HCT116 (cell line): ENCODE data around the gene ADGRG4. TPM values are rescaled to one million over a fixed set of nuclear protein-coding genes. Genes with fewer than 3 reads are reported as not detected.

ENCODE experiments used
- ATAC-seq: fragments of 200-7000 bp; cut with Tn5 transposase; 2 replicates; pipeline ENCODE4 v1.9.1; 2020; ENCODE audit warnings: mild to moderate bottlenecking, moderate library complexity
- BruUV-seq: library from RNA; stranded (reverse); fragments of 400-500 nt; replicated peaks from 2 replicates; lab custom pipeline; 2021; lab: Mats Ljungman, UMichigan
- CTCF ChIA-PET: fragments of 300-600 bp; sonication (Branson Sonifier 250); formaldehyde crosslinking; loops from one replicate; lab custom pipeline; 2021; ENCODE audit warnings: antibody characterized with exemption; lab: Charles Lee
- POLR2A ChIA-PET: fragments of 300-600, 350-600 bp; sonication (Branson Sonifier 250); formaldehyde crosslinking; loops from one replicate; lab custom pipeline; 2021; ENCODE audit warnings: antibody characterized with exemption; lab: Charles Lee
- RAD21 ChIA-PET, 2 experiments: fragments of 300-600 bp; sonication (Branson Sonifier 250); formaldehyde crosslinking; loops; one replicate each; lab custom pipeline; 2023; ENCODE audit warnings: low total read pairs in 2 of 2; ENCODE audit not compliant: uncharacterized antibody in 2 of 2, unreplicated experiment in 2 of 2, low non-redundant PET in 1 of 2; lab: Charles Lee
- DNase-seq: peaks from one replicate; pipeline ENCODE4 v3.0.0-alpha.2; 2010; ENCODE audit warnings: low read depth, low spot score
- H2AFZ ChIP-seq: fragments of 200-600 bp; shearing (Covaris generic), sonication (generic); 2 replicates; pipeline ENCODE4 v1.6.1; 2017; ENCODE audit warnings: low read depth, mixed run types, mixed read lengths, antibody characterized with exemption, low read length; ENCODE audit not compliant: poor library complexity, severe bottlenecking
- H3K27ac ChIP-seq: 2 replicates; pipeline ENCODE4 v1.5.1; 2012; ENCODE audit warnings: low read depth, low read length
- H3K27me3 ChIP-seq: fragments of 200-600 bp; sonication (generic); 2 replicates; pipeline ENCODE4 v1.6.1; 2016; ENCODE audit warnings: mixed run types, low read length, mixed read lengths; ENCODE audit not compliant: insufficient read depth
- H3K36me3 ChIP-seq, 2 experiments: fragments of 200-500 bp in 1 of 2; fragments of 200-600 bp in 1 of 2; sonication (Bioruptor generic) in 1 of 2; sonication (generic) in 1 of 2; 2 replicates each; pipeline versions ENCODE4 v1.5.1 to v1.6.1; 2014 to 2016; ENCODE audit warnings: low read length in 2 of 2, inconsistent platforms in 1 of 2, mixed read lengths in 1 of 2, mixed run types in 1 of 2; ENCODE audit not compliant: insufficient read depth in 2 of 2, control insufficient read depth in 1 of 2
- H3K4me1 ChIP-seq, 2 experiments: fragments of 200-600 bp in 1 of 2; sonication (generic) in 1 of 2; 2 replicates each; pipeline versions ENCODE4 v1.5.1 to v1.6.1; 2012 to 2017; ENCODE audit warnings: low read length in 2 of 2, inconsistent platforms in 1 of 2, mild to moderate bottlenecking in 1 of 2, mixed read lengths in 1 of 2, mixed run types in 1 of 2, moderate library complexity in 1 of 2; ENCODE audit not compliant: insufficient read depth in 2 of 2, control insufficient read depth in 1 of 2
- H3K4me2 ChIP-seq: fragments of 200-600 bp; sonication (generic); 2 replicates; pipeline ENCODE4 v1.6.1; 2017; ENCODE audit warnings: mixed run types, low read length, mixed read lengths
- H3K4me3 ChIP-seq, 2 experiments: fragments of 200-600 bp in 1 of 2; sonication (generic) in 1 of 2; replicated peaks in 1 of 2; 2 replicates each; pipeline ENCODE4 v1.5.1; 2011 to 2016; ENCODE audit warnings: low read length in 2 of 2, control low read depth in 1 of 2, low read depth in 1 of 2, mild to moderate bottlenecking in 1 of 2, mixed read lengths in 1 of 2, mixed run types in 1 of 2
- H3K79me2 ChIP-seq: fragments of 200-600 bp; sonication (generic); 2 replicates; pipeline ENCODE4 v1.6.1; 2017; ENCODE audit warnings: mild to moderate bottlenecking, mixed run types, low read length, moderate library complexity, mixed read lengths; ENCODE audit not compliant: insufficient read depth
- H3K9ac ChIP-seq: fragments of 200-600 bp; sonication (generic); 2 replicates; pipeline ENCODE4 v1.6.1; 2016; ENCODE audit warnings: low read length, mixed read lengths
- H3K9me2 ChIP-seq: fragments of 200-600 bp; sonication (generic), shearing (Covaris generic); 2 replicates; pipeline ENCODE4 v1.6.1; 2017; ENCODE audit warnings: mixed run types, mild to moderate bottlenecking, moderate library complexity; ENCODE audit not compliant: insufficient read depth
- H3K9me3 ChIP-seq, 2 experiments: fragments of 200-500 bp in 1 of 2; fragments of 200-600 bp in 1 of 2; sonication (Bioruptor generic) in 1 of 2; sonication (generic) in 1 of 2; 2 replicates each; pipeline ENCODE4 v1.6.1; 2014 to 2017; ENCODE audit warnings: low read length in 2 of 2, mixed read lengths in 2 of 2, inconsistent platforms in 1 of 2, low read depth in 1 of 2, mild to moderate bottlenecking in 1 of 2, mixed run types in 1 of 2, moderate library complexity in 1 of 2; ENCODE audit not compliant: control insufficient read depth in 1 of 2, insufficient read depth in 1 of 2
- H4K20me1 ChIP-seq: fragments of 200-600 bp; sonication (generic), shearing (Covaris generic); 2 replicates; pipeline ENCODE4 v1.6.1; 2017; ENCODE audit warnings: mixed run types, mild to moderate bottlenecking, moderate library complexity; ENCODE audit not compliant: insufficient read depth
- EZH2 ChIP-seq: fragments of 200-600 bp; sonication (generic); IDR thresholded peaks from 2 replicates; pipeline ENCODE4 v1.6.1; 2017; ENCODE audit warnings: antibody characterized with exemption, mixed run types
- JUND ChIP-seq: IDR thresholded peaks from 2 replicates; pipeline ENCODE4 v1.6.1; 2012
- MAX ChIP-seq: IDR thresholded peaks from 2 replicates; pipeline ENCODE4 v1.6.1; 2012
- POLR2A ChIP-seq: IDR thresholded peaks from 2 replicates; pipeline ENCODE4 v1.7.0; 2011; ENCODE audit warnings: borderline replicate concordance; ENCODE audit not compliant: insufficient read depth, insufficient read length; ENCODE audit errors: extremely low read depth
- RAD21 ChIP-seq: IDR thresholded peaks from 2 replicates; pipeline ENCODE4 v1.6.1; 2012; ENCODE audit warnings: low read depth, mild to moderate bottlenecking
- SIN3A ChIP-seq: IDR thresholded peaks from 2 replicates; pipeline ENCODE4 v1.6.1; 2012; ENCODE audit warnings: low read depth
- SRF ChIP-seq: IDR thresholded peaks from 2 replicates; pipeline ENCODE4 v1.6.1; 2012; ENCODE audit warnings: low read depth
- TCF7L2 ChIP-seq: IDR thresholded peaks from 2 replicates; pipeline ENCODE4 v1.7.0; 2011; ENCODE audit warnings: borderline replicate concordance, inconsistent platforms; ENCODE audit not compliant: insufficient read depth, insufficient read length; ENCODE audit errors: extremely low read depth
- ZFX ChIP-seq: fragments of 450-650 bp; IDR thresholded peaks from 2 replicates; pipeline ENCODE4 v1.6.1; 2017
- intact Hi-C: fragments of 100-400 bp; cut with micrococcal nuclease; formaldehyde crosslinking; loops from 2 replicates; pipeline ENCODE4 v1.10.0; 2022
- total RNA-seq: library from RNA; stranded (reverse); gene quantifications from one replicate; pipeline ENCODE4 v1.2.1, GENCODE V29; 2021; ENCODE audit not compliant: unreplicated experiment
- TF ChIP-seq, protein P1 (sequence below): IDR thresholded peaks from 2 replicates; pipeline ENCODE4 v1.6.1; 2011; ENCODE audit warnings: mild to moderate bottlenecking, low read length, moderate library complexity; ENCODE audit not compliant: insufficient replicate concordance; ENCODE audit errors: extremely low read depth
- TF ChIP-seq, protein P2 (sequence below): IDR thresholded peaks from 2 replicates; pipeline ENCODE4 v1.6.1; 2012; ENCODE audit warnings: low read depth

Gene ADGRG4
- total RNA-seq, 1 experiment from 2014 or later = not detected

- no TSS peak for BruUV-seq
- H3K9me3 ChIP-seq = no peaks in the 10 kb centered on the region
- no peak overlapping the region for H3K4me2 ChIP-seq
- H4K20me1 ChIP-seq = no peaks in the 10 kb centered on the region
- no peaks in the 10 kb centered on the region for H3K27me3 ChIP-seq
- intact Hi-C loops = loop anchor here (10.0 kb wide), 1 partner anchor 235 kb away; the partner anchor contains the start of gene HTATSF1
- no peak overlapping the region for H3K9ac ChIP-seq
- POLR2A ChIA-PET = no interaction called here
- no peak overlapping the region for H3K4me3 ChIP-seq
- DNase-seq = no peak
- no peaks in the 10 kb centered on the region for H3K9me2 ChIP-seq
- no peak for ATAC-seq
- H3K27ac ChIP-seq = no peak overlapping the region
- H3K79me2 ChIP-seq = no peaks in the 10 kb centered on the region
- H2AFZ ChIP-seq = no peak overlapping the region
- no peaks in the 10 kb centered on the region for H3K4me1 ChIP-seq
- CTCF ChIA-PET = no interaction called here
- TF ChIP-seq MAX = no peak
- no peak for TF ChIP-seq JUND
- TF ChIP-seq SIN3A = no peak
- no peak for TF ChIP-seq POLR2A
- TF ChIP-seq SRF = no peak
- no peak for TF ChIP-seq EZH2
- TF ChIP-seq RAD21 = no peak
- TF ChIP-seq, protein P1, sequence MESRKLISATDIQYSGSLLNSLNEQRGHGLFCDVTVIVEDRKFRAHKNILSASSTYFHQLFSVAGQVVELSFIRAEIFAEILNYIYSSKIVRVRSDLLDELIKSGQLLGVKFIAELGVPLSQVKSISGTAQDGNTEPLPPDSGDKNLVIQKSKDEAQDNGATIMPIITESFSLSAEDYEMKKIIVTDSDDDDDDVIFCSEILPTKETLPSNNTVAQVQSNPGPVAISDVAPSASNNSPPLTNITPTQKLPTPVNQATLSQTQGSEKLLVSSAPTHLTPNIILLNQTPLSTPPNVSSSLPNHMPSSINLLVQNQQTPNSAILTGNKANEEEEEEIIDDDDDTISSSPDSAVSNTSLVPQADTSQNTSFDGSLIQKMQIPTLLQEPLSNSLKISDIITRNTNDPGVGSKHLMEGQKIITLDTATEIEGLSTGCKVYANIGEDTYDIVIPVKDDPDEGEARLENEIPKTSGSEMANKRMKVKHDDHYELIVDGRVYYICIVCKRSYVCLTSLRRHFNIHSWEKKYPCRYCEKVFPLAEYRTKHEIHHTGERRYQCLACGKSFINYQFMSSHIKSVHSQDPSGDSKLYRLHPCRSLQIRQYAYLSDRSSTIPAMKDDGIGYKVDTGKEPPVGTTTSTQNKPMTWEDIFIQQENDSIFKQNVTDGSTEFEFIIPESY = no peak
- TF ChIP-seq ZFX = no peak
- RAD21 ChIA-PET = no interaction called here
- H3K36me3 ChIP-seq = no peaks in the 10 kb centered on the region
Observed at GRCh38 chrX:136259543-136259942, 41.2 kb upstream of the ADGRG4 start.

DNA sequence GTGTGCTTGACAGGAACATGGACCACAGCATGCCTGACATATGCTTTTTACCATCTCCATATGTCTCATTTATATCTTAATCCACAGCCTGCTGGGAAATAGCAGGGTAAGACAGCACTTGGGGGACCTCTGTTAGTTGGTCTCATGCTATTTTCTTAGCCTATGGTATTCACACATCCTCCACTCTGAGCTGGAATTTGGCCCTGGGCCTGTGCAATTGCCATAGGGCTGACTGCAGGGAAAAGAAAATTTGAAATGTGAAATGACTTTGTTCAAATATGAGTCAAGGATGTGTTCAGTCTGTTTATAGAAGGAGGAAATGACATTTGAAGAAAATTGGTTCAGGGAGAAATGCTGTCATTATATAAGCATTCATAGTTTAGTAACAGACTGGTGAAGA lies 40.0 kb upstream of the ADGRG4 start:
- H3K4me1 ChIP-seq = peaks cover 0 to 1% of the 10 kb centered on the region in 2 experiments; a peak in 1 of 4 replicates
- H3K9me2 ChIP-seq = no peaks in the 10 kb centered on the region
- H2AFZ ChIP-seq = no peak overlapping the region
- H3K9ac ChIP-seq = no peak overlapping the region
- H3K79me2 ChIP-seq = no peaks in the 10 kb centered on the region
- no peaks in the 10 kb centered on the region for H3K27me3 ChIP-seq
- ATAC-seq (no peak), DNase-seq (no peak)
- H3K4me2 ChIP-seq = no peak overlapping the region
- ChIA-PET CTCF (no interaction called here), POLR2A (no interaction called here), RAD21 (no interaction called here)
- no peak overlapping the region for H3K4me3 ChIP-seq
- BruUV-seq = no TSS peak
- no peak overlapping the region for H3K27ac ChIP-seq
- intact Hi-C loops = loop anchor here (10.0 kb wide), 1 partner anchor 96 kb away; no protein-coding TSS in a partner anchor
- H3K36me3 ChIP-seq = no peaks in the 10 kb centered on the region
- H4K20me1 ChIP-seq = no peaks in the 10 kb centered on the region
- TF ChIP-seq, protein P2, sequence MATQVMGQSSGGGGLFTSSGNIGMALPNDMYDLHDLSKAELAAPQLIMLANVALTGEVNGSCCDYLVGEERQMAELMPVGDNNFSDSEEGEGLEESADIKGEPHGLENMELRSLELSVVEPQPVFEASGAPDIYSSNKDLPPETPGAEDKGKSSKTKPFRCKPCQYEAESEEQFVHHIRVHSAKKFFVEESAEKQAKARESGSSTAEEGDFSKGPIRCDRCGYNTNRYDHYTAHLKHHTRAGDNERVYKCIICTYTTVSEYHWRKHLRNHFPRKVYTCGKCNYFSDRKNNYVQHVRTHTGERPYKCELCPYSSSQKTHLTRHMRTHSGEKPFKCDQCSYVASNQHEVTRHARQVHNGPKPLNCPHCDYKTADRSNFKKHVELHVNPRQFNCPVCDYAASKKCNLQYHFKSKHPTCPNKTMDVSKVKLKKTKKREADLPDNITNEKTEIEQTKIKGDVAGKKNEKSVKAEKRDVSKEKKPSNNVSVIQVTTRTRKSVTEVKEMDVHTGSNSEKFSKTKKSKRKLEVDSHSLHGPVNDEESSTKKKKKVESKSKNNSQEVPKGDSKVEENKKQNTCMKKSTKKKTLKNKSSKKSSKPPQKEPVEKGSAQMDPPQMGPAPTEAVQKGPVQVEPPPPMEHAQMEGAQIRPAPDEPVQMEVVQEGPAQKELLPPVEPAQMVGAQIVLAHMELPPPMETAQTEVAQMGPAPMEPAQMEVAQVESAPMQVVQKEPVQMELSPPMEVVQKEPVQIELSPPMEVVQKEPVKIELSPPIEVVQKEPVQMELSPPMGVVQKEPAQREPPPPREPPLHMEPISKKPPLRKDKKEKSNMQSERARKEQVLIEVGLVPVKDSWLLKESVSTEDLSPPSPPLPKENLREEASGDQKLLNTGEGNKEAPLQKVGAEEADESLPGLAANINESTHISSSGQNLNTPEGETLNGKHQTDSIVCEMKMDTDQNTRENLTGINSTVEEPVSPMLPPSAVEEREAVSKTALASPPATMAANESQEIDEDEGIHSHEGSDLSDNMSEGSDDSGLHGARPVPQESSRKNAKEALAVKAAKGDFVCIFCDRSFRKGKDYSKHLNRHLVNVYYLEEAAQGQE = no peak
- TF ChIP-seq TCF7L2 = no peak
- H3K9me3 ChIP-seq = no peaks in the 10 kb centered on the region
